Measurements from ENCODE around the gene COL24A1.

COL24A1 gene

DNA sequence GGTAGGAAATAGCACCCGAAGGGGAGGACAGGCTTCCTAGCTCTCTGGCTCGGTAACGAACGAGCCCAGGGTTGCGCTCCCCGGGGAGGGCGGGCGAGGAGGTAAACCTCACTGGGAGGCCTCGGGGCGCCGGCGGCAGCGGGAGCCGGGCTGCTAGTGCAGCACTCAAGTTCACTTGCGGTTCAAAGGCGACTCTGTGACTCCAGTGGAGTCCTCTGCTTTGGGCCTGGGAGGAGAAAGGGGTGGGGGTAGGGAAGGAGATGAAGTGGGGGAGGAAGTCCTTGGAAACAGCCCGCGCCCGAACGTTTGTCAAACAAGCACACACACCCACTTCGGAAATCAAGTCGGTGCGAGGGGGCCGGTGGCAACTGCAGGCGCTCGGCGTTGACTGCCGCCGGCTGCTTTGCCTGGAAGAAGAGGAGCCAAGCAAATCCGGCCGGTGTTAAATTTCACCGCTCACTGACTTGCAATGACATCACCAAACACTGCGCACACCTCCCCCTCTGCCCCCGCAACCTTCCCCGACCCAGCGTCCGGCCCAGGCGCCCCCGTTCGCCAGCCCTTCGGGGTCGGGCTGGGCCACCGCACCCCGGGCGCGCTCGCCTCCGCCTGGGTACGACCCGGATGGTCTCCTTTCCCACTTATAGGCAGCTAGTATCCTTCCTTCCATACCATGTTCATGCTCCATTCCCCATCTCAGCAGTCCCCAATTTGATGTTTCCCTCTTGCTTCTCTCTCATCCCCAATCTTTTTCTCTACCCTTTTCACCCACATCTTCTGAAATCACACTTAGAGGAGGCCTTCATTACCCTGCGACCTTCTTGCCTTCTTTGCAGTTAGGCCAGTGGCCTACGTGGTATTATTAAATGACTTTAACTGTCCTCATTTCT lies at the start of gene COL24A1:
COL24A1 (minus strand) TSS at position 207 of the 890 bp plus-strand sequence. CDS start 376 bp downstream, outside the sequence.
- DNase-seq: no peak

DNA sequence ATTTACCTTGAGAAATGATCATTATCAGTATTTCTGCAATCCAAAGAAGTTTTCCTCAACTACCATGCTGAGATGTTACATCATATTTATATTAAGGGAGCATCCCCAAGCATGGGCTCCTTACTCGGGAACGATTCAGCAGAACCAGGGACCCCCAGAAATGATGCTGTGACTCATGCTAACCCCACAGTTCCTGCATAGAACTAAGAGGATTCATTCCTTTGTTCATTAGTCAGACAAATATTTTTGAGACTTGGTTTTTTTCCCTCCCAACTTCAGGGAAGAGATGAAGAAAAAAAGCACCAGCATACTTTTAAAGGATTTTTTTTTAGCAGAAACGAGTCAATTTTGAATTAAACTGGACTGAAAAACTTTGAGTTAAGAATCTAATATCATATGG lies 49.2 kb upstream of the COL24A1 start:
- no peak for DNase-seq

DNA sequence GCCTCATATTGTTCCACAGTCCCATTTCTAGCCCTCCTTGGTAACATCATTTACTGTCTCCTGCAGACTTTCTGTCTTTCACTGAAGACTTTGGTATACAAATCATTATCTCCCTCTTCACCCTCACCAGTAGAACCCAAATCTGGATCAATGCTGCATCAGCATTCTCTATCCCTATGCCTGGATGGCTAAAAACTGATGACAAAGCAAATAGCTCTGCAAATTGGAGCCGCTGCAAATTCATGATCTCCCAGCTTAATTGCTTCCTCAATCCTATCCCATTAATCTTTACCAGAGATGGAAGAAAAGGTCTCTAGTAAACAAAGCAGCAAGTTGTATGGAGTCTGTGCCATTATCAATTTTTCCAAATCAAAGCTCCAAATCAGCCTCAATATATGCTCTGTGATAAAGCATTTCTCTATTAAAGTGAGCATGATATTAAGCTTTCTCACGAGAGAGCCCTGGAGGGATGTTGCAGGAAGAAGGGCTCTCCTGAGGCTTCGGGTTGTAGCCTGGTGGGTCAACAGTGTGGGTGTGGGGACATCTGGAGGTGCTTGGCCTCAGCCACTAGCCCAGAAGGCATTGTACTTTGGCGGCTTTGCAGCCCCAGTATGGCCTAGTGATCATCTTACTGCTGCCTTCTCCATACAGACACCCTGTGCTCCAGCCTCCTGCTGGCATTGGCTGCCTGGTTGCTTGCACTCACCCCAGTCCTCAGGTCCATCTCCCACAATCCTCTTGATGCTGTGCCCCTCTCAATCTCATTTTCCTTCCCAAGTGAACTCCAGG lies 46.2 kb upstream of the COL24A1 start:
- DNase-seq: no peak

DNA sequence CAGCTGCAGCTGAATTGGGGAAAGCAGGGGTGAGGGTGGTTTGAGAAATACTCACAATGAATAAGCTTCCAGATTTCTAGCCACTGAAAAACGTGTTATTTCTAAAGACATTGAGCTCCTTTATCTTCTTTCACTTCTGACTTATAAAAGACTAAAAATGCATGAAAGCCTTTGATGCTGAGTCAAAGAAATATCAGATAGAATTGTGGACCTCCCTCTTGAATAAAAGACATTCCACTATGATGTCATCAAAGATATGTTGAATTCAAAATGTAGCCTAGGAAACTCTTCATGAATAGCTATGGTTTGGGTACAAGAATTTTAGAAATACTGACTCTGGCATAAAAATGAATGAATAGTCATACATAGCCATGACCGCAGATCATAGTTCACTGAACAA lies 44.7 kb upstream of the COL24A1 start:
- DNase-seq: no peak

DNA sequence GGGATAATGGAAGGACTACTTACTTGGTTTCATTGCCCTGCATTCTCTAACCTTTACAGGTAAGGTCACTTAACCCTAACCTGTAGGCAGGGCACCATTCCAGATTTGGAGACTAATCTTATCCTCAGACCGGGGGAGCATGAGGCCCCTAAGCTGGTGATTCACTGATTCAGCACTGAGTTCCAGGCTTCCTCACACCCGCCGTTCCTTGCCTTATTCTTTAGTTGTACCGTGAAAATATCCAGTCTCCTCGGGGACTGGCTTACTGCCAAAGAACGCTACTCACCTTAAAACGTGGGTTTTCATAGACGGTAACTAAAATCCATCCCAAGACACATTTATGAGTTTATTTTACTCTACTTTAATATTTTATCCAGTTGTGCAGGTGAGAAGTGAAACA lies 44.3 kb upstream of the COL24A1 start:
- DNase-seq: no peak

DNA sequence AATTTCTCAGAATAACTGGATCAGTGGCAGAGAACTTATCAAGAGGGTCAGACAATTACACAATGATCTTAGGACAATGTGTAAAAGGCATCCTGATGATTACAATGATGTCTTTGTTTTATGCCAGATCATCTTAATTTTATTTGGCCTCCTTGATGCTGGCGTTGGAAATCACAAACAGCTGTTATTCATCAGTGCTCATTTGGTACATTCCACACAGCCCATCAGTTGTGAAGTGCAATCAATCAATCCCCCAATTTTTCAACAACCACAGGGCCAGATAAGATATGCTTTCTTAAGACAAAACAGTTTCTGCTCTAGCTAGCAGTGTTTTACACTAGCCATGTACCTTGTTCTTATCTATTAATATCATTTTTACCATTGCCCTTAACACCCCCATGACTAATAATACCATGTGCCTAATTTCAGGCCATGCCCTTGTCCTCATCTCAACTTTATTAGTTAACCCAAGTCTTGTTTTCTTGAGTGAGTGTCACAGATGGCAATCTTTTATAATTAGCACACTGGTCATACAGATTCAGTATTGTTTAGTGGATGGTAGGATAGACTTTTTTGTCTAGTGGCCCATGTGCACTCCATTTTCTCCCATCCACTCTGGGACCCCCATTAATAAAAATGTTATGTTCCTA lies 40.8 kb upstream of the COL24A1 start:
- DNase-seq: no peak

DNA sequence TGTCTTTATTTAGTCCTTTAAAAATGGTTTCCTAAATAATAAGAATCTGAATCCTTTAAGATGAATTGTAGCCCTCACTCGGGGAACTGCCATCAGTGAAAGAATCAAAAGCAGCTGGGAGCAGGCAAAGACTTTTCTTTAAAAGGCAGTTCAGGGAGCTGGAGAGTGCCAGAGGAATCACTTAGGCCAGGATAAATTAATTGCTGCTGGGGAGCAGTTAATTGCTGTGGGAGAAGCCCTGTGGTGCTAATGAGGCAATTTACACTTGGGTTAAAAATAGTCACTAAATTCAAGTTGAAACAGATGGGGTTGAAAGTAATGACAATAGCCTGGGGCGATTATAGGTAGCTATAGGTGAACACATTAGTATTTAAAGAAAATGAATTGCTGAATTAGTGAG lies 38.7 kb upstream of the COL24A1 start:
- DNase-seq: no peak

DNA sequence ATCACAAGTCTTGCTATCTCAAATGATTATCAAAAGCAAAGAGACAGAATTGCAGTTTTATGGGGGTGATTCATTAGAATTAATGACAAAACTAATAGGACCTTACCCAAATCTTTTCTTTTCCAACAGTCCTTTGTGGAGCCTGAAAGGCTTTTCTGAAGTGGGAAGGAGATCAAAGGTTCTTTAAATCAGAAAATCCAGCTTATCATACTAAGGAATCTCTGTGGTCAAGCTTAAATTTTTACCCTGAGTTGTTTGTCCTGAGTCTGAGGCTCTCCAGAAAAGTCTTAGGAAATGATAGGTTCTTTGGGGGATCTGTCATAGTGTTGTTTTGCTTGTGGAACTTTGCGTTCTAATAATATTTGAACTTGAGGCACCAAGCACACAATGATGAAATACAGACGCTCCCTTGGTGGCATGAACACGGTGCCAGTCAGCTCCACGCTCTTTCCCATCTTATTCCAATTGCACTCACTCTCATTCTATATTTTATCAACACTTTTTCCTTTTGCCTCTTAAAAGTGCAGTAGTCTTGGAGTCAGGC lies 38.0 kb upstream of the COL24A1 start:
- no peak for DNase-seq

DNA sequence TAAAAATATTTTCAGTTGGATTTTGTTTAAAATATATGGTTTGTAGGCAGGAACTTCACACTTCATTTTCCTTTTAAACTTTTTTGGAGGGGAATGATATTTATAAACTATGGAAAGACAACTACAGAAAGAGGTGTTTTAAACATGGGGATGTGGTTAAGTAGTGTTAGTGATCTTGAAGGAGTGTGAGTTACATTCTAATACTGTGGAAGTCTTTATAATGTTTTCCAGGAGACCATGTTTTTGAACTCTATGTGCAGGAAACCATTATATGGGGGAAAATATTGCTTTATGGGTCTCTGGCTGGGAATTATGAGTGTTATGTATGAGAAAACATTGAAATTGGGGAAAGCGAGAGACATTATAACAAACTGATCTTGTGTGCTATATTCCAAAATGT lies 35.8 kb upstream of the COL24A1 start:
- DNase-seq: no peak

DNA sequence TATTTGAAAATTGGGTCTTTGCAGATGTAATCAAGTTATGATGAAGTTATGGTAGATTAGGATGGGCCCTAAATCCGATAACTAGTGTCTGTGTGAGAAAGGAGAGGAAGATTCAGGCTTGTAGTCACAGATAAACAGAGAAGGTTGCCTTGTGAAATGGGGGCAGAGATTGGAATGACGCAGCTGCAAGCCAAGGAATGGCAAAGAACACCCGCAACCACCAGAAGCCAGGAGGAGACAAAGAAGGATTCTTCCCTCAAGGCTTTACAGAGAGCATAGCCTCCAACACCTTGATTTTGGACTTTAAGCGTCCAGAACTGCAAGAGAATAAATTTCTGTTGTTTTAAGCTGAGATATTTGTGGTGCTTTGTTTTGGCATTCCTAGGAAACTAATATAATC lies 35.4 kb upstream of the COL24A1 start:
- DNase-seq: no peak

DNA sequence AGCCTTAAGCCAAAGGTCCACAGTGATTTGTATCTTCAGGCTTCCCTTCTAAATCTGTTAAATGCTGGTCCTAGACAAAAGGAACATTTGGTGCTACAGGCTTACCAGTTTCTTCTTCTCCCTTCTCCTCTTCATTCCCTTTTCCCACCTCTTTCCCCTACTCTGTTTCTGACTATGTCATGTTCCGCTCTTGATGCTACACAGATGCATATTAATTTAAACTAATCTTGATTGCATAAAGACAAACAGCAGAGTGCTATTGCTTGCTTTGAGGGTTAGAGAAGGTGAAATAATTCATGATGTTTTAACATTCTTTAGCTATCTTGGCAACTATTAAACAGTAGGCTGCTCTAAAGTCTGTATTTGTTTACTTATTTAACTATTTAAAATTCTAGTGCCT lies 34.3 kb upstream of the COL24A1 start:
- no peak for DNase-seq

DNA sequence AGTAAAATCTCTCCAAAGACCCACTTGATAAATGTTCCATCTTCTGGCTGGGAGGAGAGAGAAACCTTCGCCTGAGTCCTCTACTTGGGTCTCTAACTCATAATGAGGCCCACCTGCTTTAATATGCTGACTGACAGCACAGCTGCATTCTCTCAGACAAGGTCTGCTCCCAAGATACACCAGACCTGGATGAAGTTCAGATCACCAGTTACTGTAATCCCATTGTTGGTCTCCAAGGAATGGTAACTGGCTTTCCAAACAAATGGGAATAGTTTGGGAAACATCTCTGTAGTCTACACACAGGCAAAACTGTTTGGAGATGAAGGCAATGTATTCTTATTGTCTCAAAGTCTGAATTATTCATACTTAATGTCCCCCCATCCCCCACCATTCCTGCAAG lies 27.9 kb upstream of the COL24A1 start:
- DNase-seq: no peak

DNA sequence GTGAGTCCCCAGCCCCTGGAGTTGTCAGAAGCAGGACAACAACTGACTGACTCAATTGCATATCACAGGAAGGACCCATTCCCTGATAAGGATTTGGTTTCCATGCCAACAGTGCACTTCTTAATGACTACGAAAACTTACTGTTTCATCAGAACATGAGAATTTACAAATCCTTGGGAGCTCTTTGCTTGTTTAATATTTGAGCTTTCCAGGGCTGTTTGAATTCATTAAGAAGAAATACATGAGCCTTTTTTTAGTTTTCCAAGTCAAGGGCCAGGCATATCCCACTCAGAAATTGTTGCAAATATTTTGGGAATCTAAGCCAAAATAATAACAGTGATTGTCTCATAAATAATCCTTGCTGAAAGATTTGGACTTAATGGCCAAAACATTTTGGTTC lies 27.2 kb upstream of the COL24A1 start:
- no peak for DNase-seq

DNA sequence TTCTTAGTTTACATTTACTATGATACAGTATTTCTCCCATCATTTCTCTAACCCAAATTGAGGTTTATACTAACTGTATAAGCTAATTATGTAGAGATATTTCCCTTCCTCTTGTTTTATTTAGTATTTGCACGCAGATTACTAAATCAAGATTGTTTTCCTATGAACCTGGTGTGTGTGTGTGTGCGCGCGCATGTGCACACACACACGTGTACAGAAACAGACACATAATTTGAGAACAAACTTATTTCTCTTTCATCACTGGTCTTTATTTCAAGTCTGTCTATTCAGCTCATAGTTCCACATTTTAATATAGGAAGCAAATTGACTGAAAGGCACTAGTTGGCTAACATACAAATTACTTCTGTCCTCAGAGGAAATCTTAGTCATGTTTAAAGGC lies 19.7 kb upstream of the COL24A1 start:
- no peak for DNase-seq

DNA sequence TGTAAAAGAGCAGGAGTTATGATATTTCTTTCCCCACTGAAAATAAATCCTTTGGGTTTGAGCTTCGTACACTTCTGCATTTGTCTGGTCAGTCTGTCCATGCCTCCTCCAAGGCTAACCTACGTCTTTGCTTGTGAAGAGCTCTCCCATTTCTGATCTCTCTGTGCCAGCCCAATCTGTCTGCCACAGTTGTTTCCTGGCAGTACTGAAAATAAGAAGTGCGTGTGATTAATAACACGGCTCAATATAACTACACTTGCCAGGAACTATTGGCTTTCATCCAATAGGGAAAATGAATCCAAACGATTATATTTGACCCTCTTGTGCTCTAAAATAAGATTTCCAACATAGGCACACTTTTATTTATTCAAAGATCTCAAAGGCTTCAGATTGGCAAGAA lies 19.2 kb upstream of the COL24A1 start:
- no peak for DNase-seq

DNA sequence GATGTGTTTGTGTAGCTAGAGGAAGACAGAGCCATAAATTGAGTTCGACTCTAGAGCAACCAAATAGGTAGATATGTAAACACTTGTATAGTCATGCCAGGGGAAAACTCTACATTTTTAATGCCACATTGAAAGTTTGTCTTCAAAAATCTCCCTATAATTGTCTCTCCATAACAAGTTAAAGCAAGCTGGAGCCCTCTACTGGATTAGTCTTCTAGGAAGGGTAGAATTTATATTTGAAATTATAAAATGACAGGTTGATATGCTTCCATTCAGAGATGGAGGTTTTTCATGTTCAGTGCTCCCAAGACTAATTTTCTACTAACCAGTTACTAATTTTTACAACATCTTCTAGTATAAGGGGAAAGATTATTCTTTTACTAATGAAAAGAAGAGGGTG lies 13.1 kb upstream of the COL24A1 start:
- no peak for DNase-seq

DNA sequence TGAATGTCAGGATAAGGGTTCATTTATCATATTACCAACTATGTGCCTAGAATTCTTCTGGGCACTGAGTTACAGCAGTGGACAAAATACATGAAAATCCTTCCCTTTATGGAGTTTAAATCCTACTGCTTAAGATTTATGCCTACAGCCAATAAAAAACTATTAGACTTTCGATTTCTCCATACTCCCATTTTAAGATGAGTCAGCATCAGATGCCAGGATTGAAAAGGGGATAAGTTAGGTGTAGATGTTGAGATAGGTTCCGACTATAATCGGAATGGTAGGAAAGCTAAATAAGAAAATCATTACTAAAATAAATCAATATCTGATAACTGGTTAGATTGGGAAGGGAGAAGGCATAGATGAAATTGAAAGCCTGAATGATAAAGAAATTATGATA lies 3.2 kb upstream of the COL24A1 start:
- DNase-seq: no peak

DNA sequence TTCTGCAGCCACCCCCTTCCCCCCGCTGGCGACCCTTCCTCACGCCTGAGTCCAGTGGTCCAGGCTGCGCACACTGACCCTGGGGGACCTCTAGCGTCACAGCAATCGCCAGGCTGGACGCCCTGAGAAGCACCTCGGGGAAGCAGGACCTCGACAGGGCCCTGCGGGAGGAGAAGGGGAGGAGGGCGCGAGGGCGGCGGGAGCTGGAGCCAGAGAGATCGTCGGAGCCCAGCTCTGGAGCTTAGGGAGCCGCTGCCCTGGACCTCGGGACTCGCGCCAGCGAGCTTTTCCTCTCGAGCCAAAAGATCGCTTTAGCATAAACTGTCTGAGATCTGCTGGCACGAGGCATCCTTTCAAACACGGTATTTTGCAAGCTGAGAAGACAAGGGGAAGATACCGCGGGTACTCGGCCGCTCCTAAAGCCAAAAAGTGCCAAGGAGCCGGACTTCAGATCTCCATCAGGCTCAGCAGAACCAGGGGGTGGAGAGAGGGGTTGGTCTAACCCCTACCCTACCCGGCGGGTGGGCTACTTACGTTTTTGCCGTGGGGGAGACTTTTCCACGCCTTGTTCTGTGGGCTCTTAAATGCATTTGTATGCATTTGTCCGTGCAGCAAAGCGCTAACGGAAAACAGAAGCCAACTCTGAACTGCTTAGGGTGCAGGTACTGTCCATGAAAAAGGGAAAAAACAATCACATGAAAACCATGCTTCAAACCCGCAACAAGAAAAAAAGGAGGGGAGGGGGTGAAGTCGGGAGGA lies 586 bp downstream of the COL24A1 start:
- no peak for DNase-seq

DNA sequence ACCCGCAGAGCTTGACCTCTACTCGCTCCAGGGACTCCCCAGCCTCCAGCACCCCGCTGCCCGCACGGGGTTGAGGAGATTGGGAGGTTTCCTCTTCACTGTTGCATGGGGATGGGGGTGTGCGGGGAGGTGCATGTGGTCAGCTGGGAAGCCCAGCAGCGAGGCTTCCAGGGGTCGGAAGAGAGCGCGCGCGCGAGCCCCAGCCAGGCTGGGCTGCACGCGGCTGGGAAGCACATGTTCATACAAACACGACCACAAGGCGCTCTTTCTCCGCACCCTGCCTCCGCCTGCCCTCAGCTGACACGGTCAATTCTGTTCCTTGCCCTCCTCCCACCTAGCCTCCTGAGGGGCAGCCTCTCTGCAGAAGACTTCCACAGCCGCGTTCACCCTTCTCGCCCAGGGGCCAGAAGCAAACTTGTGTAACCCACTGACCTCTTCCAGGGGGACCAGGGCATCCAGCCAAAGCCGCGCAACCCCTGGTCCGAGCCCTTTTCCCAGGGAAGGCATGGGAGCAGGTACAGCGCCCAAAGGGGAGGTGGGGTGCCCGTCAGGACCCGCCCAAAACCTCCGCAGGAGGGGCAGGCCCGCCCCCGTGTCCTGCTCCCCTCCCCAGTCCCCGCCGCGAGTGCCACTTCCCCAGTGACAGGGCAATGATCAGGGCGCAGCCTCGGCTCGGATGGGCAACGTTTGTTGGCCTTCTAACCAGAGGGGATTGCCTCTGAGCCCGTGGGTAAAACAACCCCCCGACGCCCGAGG lies 1.3 kb downstream of the COL24A1 start:
- no peak for DNase-seq

DNA sequence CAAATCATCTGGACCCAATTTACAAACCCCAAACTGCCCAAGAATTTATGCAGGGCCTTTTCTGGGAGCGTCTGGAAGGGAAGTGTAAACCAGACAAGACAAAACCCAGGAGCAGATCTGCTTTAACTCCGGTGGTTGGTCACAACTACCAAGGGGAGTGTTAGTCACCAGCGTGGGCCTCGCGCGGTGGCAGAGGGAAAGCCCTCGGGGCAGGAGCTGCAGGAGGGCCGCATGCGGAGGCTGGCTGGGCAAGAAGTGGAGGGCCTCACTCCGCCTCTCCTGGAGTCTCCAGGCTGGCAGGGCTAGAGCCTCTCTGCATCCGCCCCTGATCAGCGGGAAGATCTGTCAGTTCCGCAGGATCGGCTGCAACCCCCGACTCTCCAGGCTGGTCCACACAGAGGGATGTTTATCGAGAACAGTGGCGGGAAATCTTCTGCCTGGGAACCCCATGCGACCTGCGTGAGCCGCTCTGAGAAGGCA lies 2.0 kb downstream of the COL24A1 start:
- DNase-seq: no peak

DNA sequence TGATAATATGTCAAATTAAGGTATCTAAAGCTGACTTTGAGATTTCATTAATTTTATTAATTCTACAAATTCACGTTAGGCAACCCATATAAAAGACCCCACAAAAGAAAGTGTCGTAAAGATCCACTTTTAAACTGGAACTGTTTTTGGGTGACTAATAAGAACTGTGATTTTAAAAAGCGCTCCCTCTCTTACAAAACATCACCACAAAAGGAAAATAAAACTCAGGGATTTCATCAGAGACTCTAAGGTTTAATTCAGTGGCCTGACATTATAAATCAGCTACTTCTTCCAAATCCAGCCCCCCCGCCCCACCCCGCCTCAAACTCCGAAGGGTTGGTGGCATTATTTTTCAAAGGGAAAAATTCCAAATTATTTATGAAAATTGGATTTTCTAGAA lies 2.7 kb downstream of the COL24A1 start:
- DNase-seq: no peak

DNA sequence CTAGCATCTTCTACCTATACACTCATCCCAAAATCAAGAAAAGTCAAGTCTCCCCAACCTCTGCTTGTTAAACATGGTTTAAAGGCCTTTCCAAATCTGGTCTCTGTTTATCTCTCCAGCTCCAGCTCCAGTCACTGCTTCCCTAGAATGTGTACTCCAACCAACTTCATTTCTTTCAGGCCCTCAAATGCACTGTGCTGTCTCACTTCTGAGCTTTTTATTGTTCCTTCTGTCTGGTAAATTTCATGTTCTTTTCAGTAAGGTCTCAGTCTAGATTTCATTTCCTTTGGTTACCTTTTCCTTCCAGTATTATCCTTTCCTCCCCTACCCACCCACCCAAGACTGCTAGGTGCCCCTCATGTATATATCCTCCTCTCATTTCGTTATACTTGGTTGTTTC lies 3.7 kb downstream of the COL24A1 start:
- no peak for DNase-seq

All from DMS79 (cell line).